HepG2 (cell line): Measurements from ENCODE around the gene CD300H. TPM values are rescaled to one million over a fixed set of nuclear protein-coding genes. Genes with fewer than 3 reads are reported as not detected.
A peak's percentile ranks its signal among the peaks of the same experiment; 100 is the strongest.

Experiments
- BRF2 ChIP-seq: sonication (generic); formaldehyde crosslinking; IDR thresholded peaks from 2 replicates; pipeline ENCODE4 v1.8.1; 2022; ENCODE audit warnings: mild to moderate bottlenecking, missing genetic modification reagents
- CHCHD3 ChIP-seq: sonication (generic); formaldehyde crosslinking; IDR thresholded peaks from 2 replicates; pipeline ENCODE4 v1.8.0; 2022; ENCODE audit warnings: mild to moderate bottlenecking, missing genetic modification reagents, moderate library complexity
- CREB1 ChIP-seq, 2 experiments: fragments of 450-650 bp in 1 of 2; IDR thresholded peaks; 2 replicates each; pipeline ENCODE4 v1.6.1; 2016 to 2017; ENCODE audit warnings: control low read depth in 1 of 2, mild to moderate bottlenecking in 1 of 2, missing compliant biosample characterization in 1 of 2, missing genetic modification characterization in 1 of 2
- GATA4 ChIP-seq: sonication (generic); IDR thresholded peaks from 2 replicates; pipeline ENCODE4 v1.6.1; 2016; ENCODE audit warnings: antibody characterized with exemption, low read depth, borderline replicate concordance
- HHEX ChIP-seq: IDR thresholded peaks from 2 replicates; pipeline ENCODE4 v1.6.1; 2016; ENCODE audit warnings: control low read depth
- KDM1A ChIP-seq: IDR thresholded peaks from 2 replicates; pipeline ENCODE4 v1.6.1; 2016; ENCODE audit warnings: missing compliant biosample characterization
- KLF11 ChIP-seq: IDR thresholded peaks from 2 replicates; pipeline ENCODE4 v1.6.1; 2016; ENCODE audit warnings: missing compliant biosample characterization
- KLF15 ChIP-seq: sonication (generic); formaldehyde crosslinking; IDR thresholded peaks from 2 replicates; pipeline ENCODE4 v1.8.1; 2023; ENCODE audit warnings: borderline replicate concordance, mild to moderate bottlenecking, inconsistent platforms, missing genetic modification reagents, mixed read lengths
- LCORL ChIP-seq, 2 experiments: fragments of 450-650 bp in 1 of 2; sonication (generic) in 1 of 2; formaldehyde crosslinking in 1 of 2; IDR thresholded peaks; 2 replicates each; pipeline versions ENCODE4 v1.5.0 to v1.6.1; 2017 to 2020; ENCODE audit warnings: antibody characterized with exemption in 1 of 2, missing genetic modification reagents in 1 of 2
- MATR3 ChIP-seq: sonication (generic); formaldehyde crosslinking; IDR thresholded peaks from 2 replicates; pipeline ENCODE4 v1.4.0; 2020; ENCODE audit warnings: missing genetic modification reagents
- MNT ChIP-seq: fragments of 450-650 bp; IDR thresholded peaks from 2 replicates; pipeline ENCODE4 v1.6.1; 2016
- REPIN1 ChIP-seq: sonication (generic); formaldehyde crosslinking; IDR thresholded peaks from 2 replicates; pipeline ENCODE4 v1.8.0; 2022; ENCODE audit warnings: missing genetic modification reagents, low read depth, mild to moderate bottlenecking, borderline replicate concordance
- RFX3 ChIP-seq: IDR thresholded peaks from 2 replicates; pipeline ENCODE4 v1.6.1; 2016; ENCODE audit warnings: missing biosample characterization, missing genetic modification reagents
- SRF ChIP-seq: IDR thresholded peaks from 2 replicates; pipeline ENCODE4 v1.6.1; 2011; ENCODE audit warnings: mild to moderate bottlenecking, low read depth, low read length, moderate library complexity
- TBX3 ChIP-seq: fragments of 450-650 bp; IDR thresholded peaks from 2 replicates; pipeline ENCODE4 v1.6.1; 2017; ENCODE audit warnings: antibody characterized with exemption, mild to moderate bottlenecking, inconsistent platforms, borderline replicate concordance
- TCF7L2 ChIP-seq: IDR thresholded peaks from 2 replicates; pipeline ENCODE4 v1.6.1; 2011; ENCODE audit warnings: mild to moderate bottlenecking, low read depth, low read length, moderate library complexity
- TOPORS ChIP-seq: sonication (generic); formaldehyde crosslinking; IDR thresholded peaks from 2 replicates; pipeline ENCODE4 v1.8.0; 2023; ENCODE audit warnings: mild to moderate bottlenecking, missing genetic modification reagents
- XBP1 ChIP-seq: sonication (generic); formaldehyde crosslinking; IDR thresholded peaks from 2 replicates; pipeline ENCODE4 v1.5.0; 2020; ENCODE audit warnings: missing genetic modification reagents
- ZNF10 ChIP-seq: sonication (generic); formaldehyde crosslinking; IDR thresholded peaks from 2 replicates; pipeline ENCODE4 v1.4.0; 2020; ENCODE audit warnings: mild to moderate bottlenecking, low read depth, missing genetic modification reagents, borderline replicate concordance
- ZNF333 ChIP-seq: sonication (generic); formaldehyde crosslinking; IDR thresholded peaks from 2 replicates; pipeline ENCODE4 v1.4.0; 2020; ENCODE audit warnings: mild to moderate bottlenecking, missing genetic modification reagents, borderline replicate concordance
- ZNF33A ChIP-seq: sonication (generic); formaldehyde crosslinking; IDR thresholded peaks from 2 replicates; pipeline ENCODE4 v1.5.1; 2020; ENCODE audit warnings: missing genetic modification reagents, mild to moderate bottlenecking, moderate library complexity, borderline replicate concordance
- ZNF367 ChIP-seq: sonication (generic); formaldehyde crosslinking; IDR thresholded peaks from 2 replicates; pipeline ENCODE4 v1.4.0; 2020; ENCODE audit warnings: missing genetic modification reagents, borderline replicate concordance
- ZNF7 ChIP-seq: IDR thresholded peaks from 2 replicates; pipeline ENCODE4 v1.6.1; 2016; ENCODE audit warnings: missing biosample characterization, missing genetic modification reagents
- ZNF749 ChIP-seq: sonication (generic); formaldehyde crosslinking; IDR thresholded peaks from 2 replicates; pipeline ENCODE4 v1.8.0; 2022; ENCODE audit warnings: mild to moderate bottlenecking, missing genetic modification reagents, moderate library complexity, borderline replicate concordance
- ZNF891 ChIP-seq: sonication (generic); formaldehyde crosslinking; IDR thresholded peaks from 2 replicates; pipeline ENCODE4 v1.5.0; 2020; ENCODE audit warnings: mild to moderate bottlenecking, missing genetic modification reagents
- ZSCAN22 ChIP-seq: sonication (generic); formaldehyde crosslinking; IDR thresholded peaks from 2 replicates; pipeline ENCODE4 v1.4.0; 2020; ENCODE audit warnings: mild to moderate bottlenecking, missing genetic modification reagents
- polyA plus RNA-seq, 8 experiments: library from polyadenylated mRNA; depleted of rRNA in 3 of 8; stranded (reverse) in 7 of 8; unstranded in 1 of 8; fragments of >200 nt; fragmentation: Illumina TruSeq in 4 of 8; extraction: Trizol in 4 of 8; gene quantifications; 2 replicates each; pipeline versions ENCODE4 v1.2.1 to v1.2.3, GENCODE V29; 2011 to 2016; ENCODE audit warnings: low read depth in 4 of 8, missing spikeins in 1 of 8, mixed read lengths in 1 of 8; ENCODE audit not compliant: insufficient read depth in 1 of 8
- total RNA-seq, 5 experiments: library from RNA; depleted of rRNA; stranded (reverse); fragments of >200 nt; fragmentation: Illumina TruSeq; extraction: Trizol; gene quantifications; 2 replicates each; pipeline ENCODE4 v1.2.3, GENCODE V29; 2016; ENCODE audit warnings: low read depth in 1 of 5
- TF ChIP-seq, protein P1 (sequence below): sonication (generic); formaldehyde crosslinking; conservative IDR thresholded peaks from 2 replicates; pipeline ENCODE4 v1.4.0; 2020; ENCODE audit warnings: missing genetic modification reagents

CD300H gene
- total and polyA plus RNA-seq, 2 of the 13 experiments (the other 11 are each of a cell fraction or from before 2014, with no cell fraction given): not detected

GRCh38 chr17:74513987-74514631 is 53.2 kb downstream of the CD300H start (continued):
- no peak for TF ChIP-seq XBP1 (CRISPR knock-in tag)
- TF ChIP-seq CHCHD3 (CRISPR knock-in tag): no peak
- TF ChIP-seq TOPORS (CRISPR knock-in tag): no peak
- no peak for TF ChIP-seq KLF11 (CRISPR knock-in tag)
- TF ChIP-seq KLF15: no peak
- TF ChIP-seq, protein P1, sequence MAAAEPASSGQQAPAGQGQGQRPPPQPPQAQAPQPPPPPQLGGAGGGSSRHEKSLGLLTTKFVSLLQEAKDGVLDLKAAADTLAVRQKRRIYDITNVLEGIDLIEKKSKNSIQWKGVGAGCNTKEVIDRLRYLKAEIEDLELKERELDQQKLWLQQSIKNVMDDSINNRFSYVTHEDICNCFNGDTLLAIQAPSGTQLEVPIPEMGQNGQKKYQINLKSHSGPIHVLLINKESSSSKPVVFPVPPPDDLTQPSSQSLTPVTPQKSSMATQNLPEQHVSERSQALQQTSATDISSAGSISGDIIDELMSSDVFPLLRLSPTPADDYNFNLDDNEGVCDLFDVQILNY (CRISPR knock-in tag): no peak
- TF ChIP-seq ZNF333 (CRISPR knock-in tag): no peak
- no peak for TF ChIP-seq ZSCAN22 (CRISPR knock-in tag)
- TF ChIP-seq ZNF891 (CRISPR knock-in tag): no peak
- TF ChIP-seq ZNF749 (CRISPR knock-in tag): no peak
- TF ChIP-seq ZNF367 (CRISPR knock-in tag): no peak
- no peak for TF ChIP-seq ZNF10 (CRISPR knock-in tag)
- TF ChIP-seq KDM1A: no peak
- no peak for TF ChIP-seq TCF7L2
- peak; percentile 83 for TF ChIP-seq LCORL (IDR thresholded peaks at IDR 0.05)
- no peak for TF ChIP-seq LCORL (CRISPR knock-in tag; IDR thresholded peaks at IDR 0.05)
- TF ChIP-seq GATA4: no peak
- no peak for TF ChIP-seq ZNF7 (CRISPR knock-in tag)
- no peak for TF ChIP-seq REPIN1 (CRISPR knock-in tag)
- no peak for TF ChIP-seq ZNF33A (CRISPR knock-in tag)
- TF ChIP-seq MNT: peak; percentile 99
- TF ChIP-seq HHEX (CRISPR knock-in tag): no peak
- no peak for TF ChIP-seq MATR3 (CRISPR knock-in tag)
- TF ChIP-seq TBX3: no peak
- TF ChIP-seq SRF: no peak
- TF ChIP-seq CREB1 (IDR thresholded peaks at IDR 0.05): peak; percentile 98
- TF ChIP-seq CREB1 (CRISPR knock-in tag; IDR thresholded peaks at IDR 0.05): peak; percentile 72
- TF ChIP-seq BRF2 (CRISPR knock-in tag): no peak
- TF ChIP-seq RFX3: no peak
